Measurements from ENCODE around the gene TAF6.

DNA sequence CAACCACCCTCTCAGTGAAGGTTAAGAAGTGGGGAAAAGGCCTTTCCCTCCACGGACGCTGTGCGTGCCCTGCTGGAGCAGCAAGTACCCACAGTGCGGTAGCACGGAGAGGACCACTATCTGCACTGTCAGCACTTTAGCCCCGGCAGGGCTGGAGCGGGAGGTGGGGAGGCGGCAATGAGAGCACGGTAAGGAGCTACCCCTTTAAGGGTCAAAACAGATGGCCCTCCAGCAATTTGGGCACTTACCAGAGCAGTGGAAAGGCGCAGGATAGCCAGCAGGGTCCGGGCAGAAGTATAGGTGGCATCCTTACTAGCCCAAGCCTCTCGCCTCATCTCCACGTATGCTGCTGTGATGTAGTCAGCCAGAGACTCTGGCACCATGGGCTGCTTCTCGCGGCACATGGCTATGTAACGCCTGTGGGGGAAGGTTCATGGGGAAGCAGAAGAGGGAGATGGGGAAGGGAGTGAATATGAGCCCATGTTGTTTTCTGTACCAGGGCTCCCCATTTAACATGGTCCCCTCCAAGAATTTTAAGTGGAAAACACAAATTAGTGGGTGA lies 25.2 kb downstream of the TAF6 start:
- no peak for TF ChIP-seq EZH2 (IDR thresholded peaks at IDR 0.05; ENCODE audit: low read depth, unreplicated experiment)
- no peak for TF ChIP-seq STAT1 (IDR thresholded peaks at IDR 0.05; ENCODE audit: unreplicated experiment)
- TF ChIP-seq, protein P1, sequence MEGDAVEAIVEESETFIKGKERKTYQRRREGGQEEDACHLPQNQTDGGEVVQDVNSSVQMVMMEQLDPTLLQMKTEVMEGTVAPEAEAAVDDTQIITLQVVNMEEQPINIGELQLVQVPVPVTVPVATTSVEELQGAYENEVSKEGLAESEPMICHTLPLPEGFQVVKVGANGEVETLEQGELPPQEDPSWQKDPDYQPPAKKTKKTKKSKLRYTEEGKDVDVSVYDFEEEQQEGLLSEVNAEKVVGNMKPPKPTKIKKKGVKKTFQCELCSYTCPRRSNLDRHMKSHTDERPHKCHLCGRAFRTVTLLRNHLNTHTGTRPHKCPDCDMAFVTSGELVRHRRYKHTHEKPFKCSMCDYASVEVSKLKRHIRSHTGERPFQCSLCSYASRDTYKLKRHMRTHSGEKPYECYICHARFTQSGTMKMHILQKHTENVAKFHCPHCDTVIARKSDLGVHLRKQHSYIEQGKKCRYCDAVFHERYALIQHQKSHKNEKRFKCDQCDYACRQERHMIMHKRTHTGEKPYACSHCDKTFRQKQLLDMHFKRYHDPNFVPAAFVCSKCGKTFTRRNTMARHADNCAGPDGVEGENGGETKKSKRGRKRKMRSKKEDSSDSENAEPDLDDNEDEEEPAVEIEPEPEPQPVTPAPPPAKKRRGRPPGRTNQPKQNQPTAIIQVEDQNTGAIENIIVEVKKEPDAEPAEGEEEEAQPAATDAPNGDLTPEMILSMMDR (conservative IDR thresholded peaks at IDR 0.05; ENCODE audit: low read depth in 2 of 2), result no peak
- TF ChIP-seq, protein P2, sequence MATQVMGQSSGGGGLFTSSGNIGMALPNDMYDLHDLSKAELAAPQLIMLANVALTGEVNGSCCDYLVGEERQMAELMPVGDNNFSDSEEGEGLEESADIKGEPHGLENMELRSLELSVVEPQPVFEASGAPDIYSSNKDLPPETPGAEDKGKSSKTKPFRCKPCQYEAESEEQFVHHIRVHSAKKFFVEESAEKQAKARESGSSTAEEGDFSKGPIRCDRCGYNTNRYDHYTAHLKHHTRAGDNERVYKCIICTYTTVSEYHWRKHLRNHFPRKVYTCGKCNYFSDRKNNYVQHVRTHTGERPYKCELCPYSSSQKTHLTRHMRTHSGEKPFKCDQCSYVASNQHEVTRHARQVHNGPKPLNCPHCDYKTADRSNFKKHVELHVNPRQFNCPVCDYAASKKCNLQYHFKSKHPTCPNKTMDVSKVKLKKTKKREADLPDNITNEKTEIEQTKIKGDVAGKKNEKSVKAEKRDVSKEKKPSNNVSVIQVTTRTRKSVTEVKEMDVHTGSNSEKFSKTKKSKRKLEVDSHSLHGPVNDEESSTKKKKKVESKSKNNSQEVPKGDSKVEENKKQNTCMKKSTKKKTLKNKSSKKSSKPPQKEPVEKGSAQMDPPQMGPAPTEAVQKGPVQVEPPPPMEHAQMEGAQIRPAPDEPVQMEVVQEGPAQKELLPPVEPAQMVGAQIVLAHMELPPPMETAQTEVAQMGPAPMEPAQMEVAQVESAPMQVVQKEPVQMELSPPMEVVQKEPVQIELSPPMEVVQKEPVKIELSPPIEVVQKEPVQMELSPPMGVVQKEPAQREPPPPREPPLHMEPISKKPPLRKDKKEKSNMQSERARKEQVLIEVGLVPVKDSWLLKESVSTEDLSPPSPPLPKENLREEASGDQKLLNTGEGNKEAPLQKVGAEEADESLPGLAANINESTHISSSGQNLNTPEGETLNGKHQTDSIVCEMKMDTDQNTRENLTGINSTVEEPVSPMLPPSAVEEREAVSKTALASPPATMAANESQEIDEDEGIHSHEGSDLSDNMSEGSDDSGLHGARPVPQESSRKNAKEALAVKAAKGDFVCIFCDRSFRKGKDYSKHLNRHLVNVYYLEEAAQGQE (IDR thresholded peaks at IDR 0.05; ENCODE audit: unreplicated experiment), result no peak
- no peak for TF ChIP-seq EZH2phosphoT487 (IDR thresholded peaks at IDR 0.05; ENCODE audit: unreplicated experiment)
